ENCODE results near the gene ANKMY1. TPM values are rescaled to one million over a fixed set of nuclear protein-coding genes. Genes with fewer than 3 reads are reported as not detected.

ANKMY1 gene
- total RNA-seq, 4 donors from 2014 or later, result 9.1 to 10.9 (median 10.2) TPM

DNA sequence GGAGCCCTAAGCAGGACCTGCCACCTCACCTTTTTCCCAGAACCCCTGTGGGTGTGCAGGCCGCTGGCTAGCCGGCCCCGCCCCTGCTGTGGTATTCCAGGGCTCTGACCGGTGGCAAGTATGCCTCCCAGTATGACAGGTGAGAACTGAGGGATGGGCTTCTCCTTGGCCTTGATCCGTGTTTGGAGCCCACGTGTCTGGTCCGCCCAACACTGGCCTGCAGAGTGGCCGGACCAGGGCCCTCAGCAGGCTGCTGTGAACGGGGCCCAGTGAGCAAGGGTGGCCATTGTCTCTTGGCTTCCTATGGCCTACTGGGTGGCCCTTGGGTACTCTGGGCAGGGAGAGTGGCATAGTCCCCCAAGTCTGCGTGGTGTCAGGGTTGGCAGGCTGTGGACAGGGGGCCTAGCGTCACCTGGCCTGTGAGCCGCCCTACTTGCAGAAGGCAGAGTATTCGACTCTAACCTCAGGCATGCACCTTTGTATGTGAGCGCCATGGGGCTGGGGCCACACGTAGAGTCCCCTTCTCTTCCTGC is 12.3 kb upstream of the ANKMY1 start:
- no peaks in the 10 kb centered on the region for H3K9me3 ChIP-seq
- H3K36me3 ChIP-seq, result peaks cover 14 to 36% (median 33%) of the 10 kb centered on the region in 4 donors
- peak overlapping the region in 2 of 4 donors; percentile 83 to 96 for H3K27ac ChIP-seq (replicated peaks in 1 of 4)
- DNase-seq (ENCODE audit: extremely low spot score), result no peak
- no peaks in the 10 kb centered on the region for H3K27me3 ChIP-seq
- intact Hi-C loops (cut with DNase I), result loop anchor here (10.0 kb wide), 1 partner anchor 135 kb away; the partner anchor contains the start of gene GPC1
- TF ChIP-seq POLR2A (IDR thresholded peaks at IDR 0.05; ENCODE audit: low read depth) (no peak), POLR2AphosphoS5 (IDR thresholded peaks at IDR 0.05) (no peak), EP300 (IDR thresholded peaks at IDR 0.05) (no peak)
- TF ChIP-seq, protein P1, sequence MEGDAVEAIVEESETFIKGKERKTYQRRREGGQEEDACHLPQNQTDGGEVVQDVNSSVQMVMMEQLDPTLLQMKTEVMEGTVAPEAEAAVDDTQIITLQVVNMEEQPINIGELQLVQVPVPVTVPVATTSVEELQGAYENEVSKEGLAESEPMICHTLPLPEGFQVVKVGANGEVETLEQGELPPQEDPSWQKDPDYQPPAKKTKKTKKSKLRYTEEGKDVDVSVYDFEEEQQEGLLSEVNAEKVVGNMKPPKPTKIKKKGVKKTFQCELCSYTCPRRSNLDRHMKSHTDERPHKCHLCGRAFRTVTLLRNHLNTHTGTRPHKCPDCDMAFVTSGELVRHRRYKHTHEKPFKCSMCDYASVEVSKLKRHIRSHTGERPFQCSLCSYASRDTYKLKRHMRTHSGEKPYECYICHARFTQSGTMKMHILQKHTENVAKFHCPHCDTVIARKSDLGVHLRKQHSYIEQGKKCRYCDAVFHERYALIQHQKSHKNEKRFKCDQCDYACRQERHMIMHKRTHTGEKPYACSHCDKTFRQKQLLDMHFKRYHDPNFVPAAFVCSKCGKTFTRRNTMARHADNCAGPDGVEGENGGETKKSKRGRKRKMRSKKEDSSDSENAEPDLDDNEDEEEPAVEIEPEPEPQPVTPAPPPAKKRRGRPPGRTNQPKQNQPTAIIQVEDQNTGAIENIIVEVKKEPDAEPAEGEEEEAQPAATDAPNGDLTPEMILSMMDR (IDR thresholded peaks at IDR 0.05), result no peak
- peak overlapping the region; percentile 73 to 90 (median 87) for H3K4me3 ChIP-seq
- peaks cover 45 to 63% (median 57%) of the 10 kb centered on the region in 4 donors for H3K4me1 ChIP-seq
- 96% methylated on average over 5 of the region's 15 CpGs for WGBS

DNA sequence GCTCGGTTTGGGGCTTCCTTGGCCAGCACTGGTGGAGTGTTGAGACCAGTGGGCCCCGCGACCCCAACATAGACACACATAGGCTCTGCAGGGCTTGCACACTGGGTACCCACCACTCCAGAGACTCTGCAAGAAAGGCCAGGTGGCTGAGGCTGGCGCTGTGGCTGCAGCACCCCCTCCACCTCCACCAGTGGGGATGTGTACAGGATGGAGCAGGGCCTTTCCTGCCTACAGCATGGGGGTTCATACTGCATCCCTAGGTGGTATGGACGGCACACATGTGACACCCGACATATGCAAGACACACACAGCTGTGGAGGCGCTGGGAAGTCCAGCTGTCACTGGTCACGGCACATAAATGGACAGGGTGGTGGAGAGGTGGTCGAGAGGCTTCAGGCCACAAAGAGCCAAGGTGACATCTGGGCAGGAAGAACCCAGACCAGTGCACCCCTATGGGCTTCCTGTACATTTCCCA is 11.8 kb upstream of the ANKMY1 start:
- Histone ChIP-seq H3K27ac (replicated peaks in 1 of 4) (peak overlapping the region; percentile 81 to 96 (median 83)), H3K4me3 (peak overlapping the region; percentile 73 to 90 (median 87)), H3K36me3 (peaks cover 9 to 31% (median 28%) of the 10 kb centered on the region in 4 donors), H3K4me1 (peaks cover 45 to 68% (median 60%) of the 10 kb centered on the region in 4 donors), H3K27me3 (no peaks in the 10 kb centered on the region), H3K9me3 (no peaks in the 10 kb centered on the region)
- DNase-seq (ENCODE audit: extremely low spot score), result no peak
- WGBS, result 84% methylated on average over 8 of the region's 9 CpGs
- TF ChIP-seq POLR2A (IDR thresholded peaks at IDR 0.05; ENCODE audit: low read depth), result no peak
- TF ChIP-seq, protein P1 (IDR thresholded peaks at IDR 0.05), result no peak
- no peak for TF ChIP-seq EP300 (IDR thresholded peaks at IDR 0.05)
- no peak for TF ChIP-seq POLR2AphosphoS5 (IDR thresholded peaks at IDR 0.05)
- intact Hi-C loops (cut with DNase I), result loop anchor here (10.0 kb wide), 1 partner anchor 135 kb away; the partner anchor contains the start of gene GPC1

DNA sequence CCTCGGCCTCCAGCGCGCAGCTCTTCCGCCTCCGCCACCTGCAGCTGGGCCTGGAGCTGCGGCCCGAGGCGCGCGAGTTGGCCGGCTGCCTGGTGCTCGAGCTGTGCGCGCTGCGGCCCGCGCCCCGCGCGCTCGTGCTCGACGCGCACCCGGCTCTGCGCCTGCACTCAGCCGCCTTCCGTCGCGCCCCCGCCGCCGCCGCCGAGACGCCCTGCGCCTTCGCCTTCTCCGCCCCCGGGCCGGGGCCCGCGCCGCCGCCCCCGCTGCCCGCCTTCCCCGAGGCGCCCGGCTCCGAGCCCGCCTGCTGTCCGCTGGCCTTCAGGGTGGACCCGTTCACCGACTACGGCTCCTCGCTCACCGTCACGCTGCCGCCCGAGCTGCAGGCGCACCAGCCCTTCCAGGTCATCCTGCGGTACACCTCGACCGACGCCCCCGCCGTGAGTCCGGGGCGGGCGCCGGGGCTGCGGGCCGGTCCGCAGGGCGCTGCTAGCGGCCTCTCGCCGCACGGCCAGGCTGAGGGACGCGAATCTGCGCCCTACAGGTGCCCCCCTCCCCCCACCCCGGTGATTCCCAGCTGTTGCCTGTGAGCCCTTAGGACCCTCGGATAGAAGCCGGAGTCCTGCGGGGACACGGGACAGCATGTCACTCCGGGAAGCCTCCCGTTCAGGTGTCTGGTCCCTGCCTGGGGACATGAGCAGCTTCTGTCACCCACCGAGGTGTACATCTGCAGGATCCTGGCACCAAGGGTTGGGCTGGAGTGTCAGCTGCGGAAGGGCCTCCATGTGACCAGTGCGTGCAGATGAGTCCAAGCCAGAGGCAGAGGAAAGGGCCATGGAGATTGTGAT is 11.1 kb upstream of the ANKMY1 start:
- Histone ChIP-seq H3K27ac (replicated peaks in 1 of 4) (peak overlapping the region; percentile 81 to 96 (median 83)), H3K4me1 (peaks cover 45 to 74% (median 62%) of the 10 kb centered on the region in 4 donors), H3K27me3 (no peaks in the 10 kb centered on the region), H3K4me3 (peak overlapping the region; percentile 73 to 90 (median 87)), H3K9me3 (no peaks in the 10 kb centered on the region), H3K36me3 (peaks cover 4 to 24% (median 23%) of the 10 kb centered on the region in 4 donors)
- DNase-seq (ENCODE audit: extremely low spot score), result no peak
- WGBS, result no CpG with 5 or more reads among the region's 93 CpGs
- no peak for TF ChIP-seq POLR2AphosphoS5 (IDR thresholded peaks at IDR 0.05)
- TF ChIP-seq EP300 (IDR thresholded peaks at IDR 0.05), result no peak
- TF ChIP-seq POLR2A (IDR thresholded peaks at IDR 0.05; ENCODE audit: low read depth), result no peak
- TF ChIP-seq, protein P1 (IDR thresholded peaks at IDR 0.05), result no peak
- intact Hi-C loops (cut with DNase I), result loop anchor here (10.0 kb wide), 1 partner anchor 134 kb away; the partner anchor contains the start of gene GPC1

GRCh38 chr2:240567872-240568677 is 10.3 kb upstream of the ANKMY1 start, which contains the start of gene RNPEPL1:
TSS of gene RNPEPL1 (plus strand) at chr2:240568484. CDS start at chr2:240568587, 103 bp downstream.
- DNase-seq (ENCODE audit: extremely low spot score), result no peak
- no peaks in the 10 kb centered on the region for H3K27me3 ChIP-seq
- peak within 1 kb of the TSS; percentile 94 to 97 (median 96) for H3K27ac ChIP-seq (replicated peaks in 1 of 4)
- intact Hi-C loops (cut with DNase I), result loop anchor here (10.0 kb wide), 1 partner anchor 133 kb away; the partner anchor contains the start of gene GPC1
- H3K36me3 ChIP-seq, result peaks cover under 1 to 20% (median 15%) of the 10 kb centered on the region in 4 donors
- H3K4me1 ChIP-seq, result peaks cover 45 to 75% (median 62%) of the 10 kb centered on the region in 4 donors
- TF ChIP-seq POLR2AphosphoS5 (IDR thresholded peaks at IDR 0.05), result no peak
- TF ChIP-seq, protein P1 (IDR thresholded peaks at IDR 0.05), result no peak
- TF ChIP-seq EP300 (IDR thresholded peaks at IDR 0.05), result no peak
- no peak for TF ChIP-seq POLR2A (IDR thresholded peaks at IDR 0.05; ENCODE audit: low read depth)
- no peaks in the 10 kb centered on the region for H3K9me3 ChIP-seq
- WGBS, result under 1% methylated on average over 10 of the region's 106 CpGs
- peak within 1 kb of the TSS; percentile 81 to 90 (median 87) for H3K4me3 ChIP-seq
